ENCODE measurements around the gene GPX7.

Gene GPX7

DNA sequence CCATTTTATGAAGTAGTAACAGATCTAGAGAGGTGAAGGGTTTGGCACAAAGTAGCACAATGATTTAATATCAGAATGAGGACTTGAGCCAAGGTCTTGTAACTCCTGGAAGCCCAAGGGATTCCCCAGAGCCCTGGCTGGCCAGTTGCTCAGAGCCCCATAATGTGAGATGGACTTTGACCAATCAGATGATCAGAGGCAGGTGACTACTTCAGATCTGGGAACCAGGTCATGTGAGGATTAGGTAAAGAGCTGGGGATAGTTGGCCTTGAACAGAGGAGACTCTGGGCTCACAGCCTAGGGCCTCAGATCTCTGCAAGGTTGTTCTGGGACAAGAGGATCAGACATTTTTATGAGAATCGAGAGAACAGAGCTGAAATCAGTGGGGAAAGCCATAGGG lies 49.7 kb downstream of the GPX7 start:
- no peak for DNase-seq (ENCODE audit: insufficient read length, low spot score)
- no peak for FAIRE-seq
- TF ChIP-seq POLR2A (IDR thresholded peaks at IDR 0.05; ENCODE audit: low read depth, low read length): no peak

- TF ChIP-seq POLR2A (IDR thresholded peaks at IDR 0.05; ENCODE audit: low read depth, low read length): no peak
Observed at GRCh38 chr1:52653207-52653849, 51.2 kb downstream of the GPX7 start.

DNA sequence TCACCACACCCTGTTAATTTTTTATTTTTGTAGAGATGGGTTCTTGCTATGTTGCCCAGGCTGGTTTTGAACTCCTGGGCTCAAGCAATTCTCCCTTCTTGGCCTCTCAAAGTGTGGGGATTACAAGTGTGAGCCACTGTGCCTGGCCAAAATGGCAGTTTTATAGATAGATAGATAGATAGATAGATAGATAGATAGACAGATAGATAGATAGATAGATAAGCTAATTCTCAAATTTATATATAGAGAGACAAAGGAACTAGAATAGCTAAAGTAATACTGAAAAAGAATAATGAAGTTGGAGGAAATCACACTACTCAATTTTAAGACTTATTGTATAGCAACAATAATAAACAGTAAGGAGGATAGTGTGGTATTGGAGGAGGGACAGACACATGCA lies 51.9 kb downstream of the GPX7 start:
- DNase-seq (ENCODE audit: insufficient read length, low spot score) (no peak), FAIRE-seq (no peak)
- no peak for TF ChIP-seq POLR2A (IDR thresholded peaks at IDR 0.05; ENCODE audit: low read depth, low read length)

More at GRCh38 chr1:52653207-52653849, 51.2 kb downstream of the GPX7 start:
- FAIRE-seq (no peak), DNase-seq (ENCODE audit: insufficient read length, low spot score) (no peak)

- TF ChIP-seq POLR2A (IDR thresholded peaks at IDR 0.05; ENCODE audit: low read depth, low read length): no peak
- DNase-seq (ENCODE audit: insufficient read length, low spot score) (no peak), FAIRE-seq (no peak)
Observed at GRCh38 chr1:52657702-52658101, 55.5 kb downstream of the GPX7 start.

All from H54 (cell line).